NCI-H2107 (cell line): Measurements from ENCODE around the gene CD180.

Experiments
- DNase-seq: peaks from one replicate; lab custom pipeline; 2025; lab: John Stamatoyannopoulos, UW

The CD180 gene

DNA sequence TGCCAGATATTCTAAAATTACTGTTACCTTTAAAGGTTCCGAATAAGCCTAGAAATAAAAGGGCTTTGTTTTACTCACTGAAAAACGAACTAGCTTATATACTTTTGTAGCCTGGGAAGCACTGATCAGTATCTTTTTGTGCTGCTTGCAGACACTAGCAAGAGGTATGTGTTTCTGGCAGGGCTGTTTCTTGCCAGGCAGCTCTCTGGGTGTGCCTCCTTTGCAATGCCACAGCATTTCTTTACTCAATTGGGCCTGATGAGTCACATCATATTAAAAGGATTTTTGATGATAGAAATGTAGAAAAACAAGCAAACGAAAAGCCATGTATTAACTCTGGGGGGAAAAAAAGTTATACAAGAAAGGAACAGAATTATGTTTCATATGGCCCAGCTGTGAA is 35.6 kb downstream of the CD180 start:
- no peak for DNase-seq

DNA sequence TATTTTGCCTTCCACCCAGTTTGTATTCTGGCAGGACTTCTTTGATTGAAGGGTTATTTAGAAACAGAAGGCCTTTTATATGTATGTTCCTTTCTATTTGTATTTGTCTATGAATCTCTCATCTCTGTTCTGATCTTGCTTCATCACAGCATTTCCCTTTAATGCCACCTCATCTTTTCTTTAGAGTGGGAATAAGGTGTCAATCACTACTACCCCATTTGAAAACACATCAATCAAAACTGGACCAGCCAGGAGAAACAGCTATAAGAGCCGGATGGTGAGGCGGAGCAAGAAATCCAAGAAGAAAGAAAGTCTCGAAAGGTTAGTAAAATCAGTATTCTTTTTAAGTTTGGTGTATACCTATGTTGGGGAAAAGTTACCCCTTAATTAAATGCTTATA is 36.3 kb downstream of the CD180 start:
- no peak for DNase-seq

DNA sequence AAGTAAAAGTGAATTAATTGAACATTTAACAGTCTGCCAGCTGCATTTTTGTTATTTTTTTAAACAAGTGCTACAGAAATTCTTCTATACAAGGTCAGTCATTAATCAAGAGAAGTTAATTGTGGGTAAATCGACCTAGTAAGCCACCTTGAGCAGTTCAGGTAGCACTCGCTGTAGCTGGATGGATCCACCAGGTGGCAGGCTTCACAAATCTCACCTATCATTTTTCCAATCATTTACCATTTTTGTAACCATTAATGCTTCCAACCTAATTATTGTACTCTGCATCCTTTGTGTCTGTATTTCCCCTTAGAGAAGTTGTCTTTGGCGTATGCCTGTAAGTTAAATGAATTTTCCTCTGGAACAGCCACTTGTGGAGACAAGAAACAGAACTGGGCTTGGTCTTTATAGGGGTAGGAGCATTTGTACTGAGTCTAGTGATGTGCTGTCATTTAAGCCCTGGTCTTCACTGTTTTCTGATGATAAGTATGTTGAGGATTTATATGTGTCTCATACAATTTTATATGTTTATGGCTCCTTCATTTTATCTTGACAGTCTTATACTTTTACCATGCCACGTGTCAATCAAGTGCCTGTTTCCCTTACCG is 39.5 kb downstream of the CD180 start:
- DNase-seq, result no peak

DNA sequence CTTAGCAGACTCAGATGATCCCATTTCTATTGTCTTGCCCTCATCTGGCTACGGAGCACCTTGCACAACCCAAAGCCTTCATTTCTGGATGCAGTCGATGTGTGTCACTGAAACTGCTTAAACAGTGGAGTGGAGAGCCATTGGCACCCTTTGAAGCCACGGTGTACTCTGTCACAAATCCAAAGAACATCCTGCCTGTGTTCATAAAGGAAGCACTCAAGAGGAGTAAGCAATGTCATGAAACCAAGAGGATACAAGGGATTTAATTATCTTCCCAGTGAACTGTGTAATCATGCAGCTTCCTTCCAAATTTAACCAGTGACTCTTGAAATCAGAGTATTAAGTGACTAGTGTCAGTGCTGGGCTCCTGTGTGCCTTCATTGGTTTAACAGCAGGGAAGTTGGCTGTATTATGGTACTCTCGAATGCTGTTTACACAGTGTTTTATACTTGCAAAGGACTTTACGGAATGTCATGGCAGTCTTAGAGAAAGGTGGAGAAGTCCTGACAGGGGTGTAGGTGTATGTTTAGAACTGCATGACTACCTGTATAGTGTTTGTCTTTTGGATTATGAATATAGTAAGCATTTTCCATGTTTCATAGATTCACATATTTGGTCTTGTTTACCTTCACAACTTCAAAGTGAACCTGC is 41.9 kb downstream of the CD180 start:
- DNase-seq, result no peak

DNA sequence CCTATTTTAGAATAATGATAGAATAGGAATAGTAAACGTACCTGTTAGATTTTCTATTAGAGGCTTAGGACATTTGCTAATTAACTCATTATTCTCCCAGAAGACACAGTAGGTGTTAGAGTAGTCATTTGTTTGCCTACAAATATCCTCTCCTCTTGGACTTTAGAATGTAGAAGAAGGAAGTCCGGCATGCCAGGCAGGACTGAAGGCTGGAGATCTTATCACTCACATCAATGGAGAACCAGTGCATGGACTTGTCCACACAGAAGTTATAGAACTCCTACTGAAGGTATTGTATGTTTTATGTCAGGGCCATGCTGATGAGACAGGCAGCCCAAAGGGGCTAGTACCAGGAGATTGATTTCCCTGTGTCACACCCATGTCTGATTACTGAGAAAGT is 43.3 kb downstream of the CD180 start:
- no peak for DNase-seq

DNA sequence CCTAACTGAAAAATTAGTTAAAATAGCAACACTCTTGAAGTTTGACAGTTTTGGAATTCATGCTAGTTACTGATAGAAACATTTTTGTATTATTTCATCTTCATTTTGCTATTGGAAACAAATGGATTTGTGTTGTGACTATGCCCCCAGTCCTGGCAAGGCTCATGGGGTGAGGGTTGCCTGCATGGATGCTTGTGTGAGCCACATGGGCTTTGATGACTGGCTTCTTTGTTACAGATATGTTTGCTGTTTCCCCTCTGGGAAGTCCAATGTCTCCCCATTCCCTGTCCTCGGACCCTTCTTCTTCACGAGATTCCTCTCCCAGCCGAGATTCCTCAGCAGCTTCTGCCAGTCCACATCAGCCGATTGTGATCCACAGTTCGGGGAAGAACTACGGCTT is 44.2 kb downstream of the CD180 start:
- DNase-seq, result no peak

DNA sequence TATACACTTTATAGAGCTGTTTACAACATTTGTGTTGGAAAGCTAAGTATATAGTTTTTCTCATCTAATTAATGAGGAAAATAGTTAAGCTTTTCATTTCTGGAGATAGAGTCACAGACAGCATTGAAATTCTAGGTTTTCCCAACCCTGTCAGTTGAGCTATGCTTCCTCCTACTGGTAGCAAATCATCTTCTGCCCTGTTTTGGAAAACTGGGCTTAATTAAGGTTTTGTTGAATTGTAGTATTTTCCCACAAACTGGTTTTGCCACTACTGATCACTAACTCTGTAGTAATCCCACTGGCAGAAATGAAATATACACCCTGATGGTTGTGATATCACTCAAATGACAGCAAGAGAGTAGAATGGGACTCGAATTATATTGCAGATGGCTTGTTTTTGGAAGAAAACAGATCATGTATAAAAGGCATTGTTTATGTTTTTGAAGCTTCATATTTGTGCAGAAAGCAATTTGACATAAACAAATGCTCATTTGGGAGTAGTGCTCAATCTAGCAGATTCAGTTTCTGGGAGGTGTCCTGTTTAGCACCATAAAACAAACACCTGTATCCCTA is 46.6 kb downstream of the CD180 start:
- DNase-seq, result no peak

DNA sequence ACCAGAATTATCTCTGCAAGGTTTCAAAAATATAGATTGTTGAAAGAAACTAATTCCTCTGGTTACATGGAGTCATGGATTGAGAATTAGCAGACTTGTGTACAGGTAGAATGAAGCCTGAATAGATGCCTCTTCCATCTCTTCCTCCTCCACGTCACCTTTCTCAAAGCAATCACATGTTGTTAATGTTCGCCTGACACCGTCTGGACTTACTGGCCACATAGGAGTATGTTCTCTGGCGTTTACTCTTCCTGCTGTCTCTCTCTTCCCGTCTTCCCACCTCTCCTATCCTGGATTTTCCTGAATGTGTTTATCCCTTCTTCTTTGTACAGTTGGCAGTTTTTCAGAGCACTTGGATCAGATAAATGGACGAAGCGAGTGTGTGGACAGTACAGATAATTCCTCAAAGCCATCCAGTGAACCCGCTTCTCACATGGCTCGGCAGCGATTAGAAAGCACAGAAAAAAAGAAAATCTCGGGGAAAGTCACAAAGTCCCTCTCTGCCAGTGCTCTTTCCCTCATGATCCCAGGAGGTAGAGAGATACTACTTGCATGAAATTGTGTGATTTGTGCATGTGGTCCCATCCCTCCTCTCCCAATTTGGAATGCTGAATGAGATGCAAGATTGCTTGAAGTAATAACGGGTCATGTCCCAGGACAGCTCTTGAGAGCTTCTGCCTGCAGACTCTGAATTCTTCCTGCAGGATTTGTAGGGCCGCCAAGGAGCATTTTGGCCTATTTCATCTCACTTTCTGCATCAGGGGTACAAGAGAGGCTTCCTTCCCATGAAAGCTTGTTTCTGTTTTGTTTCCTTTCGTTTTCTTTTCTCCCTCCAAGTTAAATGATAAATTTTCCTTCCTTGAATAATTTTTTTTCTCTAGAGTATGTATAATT is 47.3 kb downstream of the CD180 start:
- DNase-seq, result no peak

DNA sequence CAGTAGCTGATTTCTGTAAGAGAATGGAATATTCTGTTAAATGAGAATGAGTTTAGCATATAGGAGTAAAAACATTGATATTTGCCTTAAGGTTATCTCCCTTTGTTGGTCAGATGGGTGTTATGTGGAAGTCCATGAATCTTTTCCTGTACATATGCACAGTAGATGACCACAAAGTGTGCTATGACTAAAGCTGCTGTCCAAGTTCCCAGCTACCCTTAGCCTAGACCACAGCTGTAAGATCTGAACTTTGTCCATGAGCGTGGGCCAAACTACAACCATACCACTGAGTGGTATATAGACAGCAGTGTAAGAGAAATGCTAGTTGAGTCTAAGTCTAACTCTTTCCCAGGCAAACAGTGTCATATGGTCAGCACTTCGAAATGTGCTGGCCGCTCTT is 48.8 kb downstream of the CD180 start:
- DNase-seq, result no peak

DNA sequence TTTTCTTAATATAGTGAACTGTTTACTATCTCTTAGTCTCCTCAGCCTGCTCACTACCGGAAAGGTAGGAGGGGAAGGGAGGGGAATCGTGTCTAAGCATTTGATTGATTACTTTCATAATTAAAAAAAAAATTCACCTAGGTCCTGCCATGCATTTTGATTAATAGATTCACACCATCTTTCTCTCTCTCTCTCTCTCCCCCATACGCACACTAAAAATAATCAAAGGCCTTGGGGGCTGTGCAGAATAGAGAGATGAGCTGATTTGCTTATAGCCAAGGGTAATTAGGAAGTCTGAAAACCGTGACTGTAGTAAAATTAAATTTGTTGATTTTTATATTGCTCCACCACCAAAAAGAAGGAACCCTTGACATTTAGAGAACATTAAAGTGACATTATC is 49.6 kb downstream of the CD180 start:
- DNase-seq, result no peak

DNA sequence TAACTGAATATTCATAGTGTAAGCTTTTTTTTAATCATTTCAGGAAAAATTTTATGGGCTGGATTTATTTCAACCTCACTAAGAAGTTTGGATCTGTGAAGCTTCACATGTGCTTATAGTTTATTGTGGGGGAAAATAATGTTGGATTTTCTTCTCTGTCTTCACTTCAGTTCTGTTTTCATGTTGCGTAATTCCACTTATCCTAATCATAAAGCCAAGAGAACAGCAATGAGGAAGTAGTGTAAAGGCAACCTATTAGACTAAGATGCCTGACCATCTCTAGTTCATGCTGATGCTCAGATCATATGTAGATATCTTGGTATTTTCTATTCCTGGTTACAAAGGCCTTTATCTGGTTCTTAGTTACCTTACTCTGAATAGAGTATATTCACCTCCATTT is 50.0 kb downstream of the CD180 start:
- DNase-seq, result no peak

DNA sequence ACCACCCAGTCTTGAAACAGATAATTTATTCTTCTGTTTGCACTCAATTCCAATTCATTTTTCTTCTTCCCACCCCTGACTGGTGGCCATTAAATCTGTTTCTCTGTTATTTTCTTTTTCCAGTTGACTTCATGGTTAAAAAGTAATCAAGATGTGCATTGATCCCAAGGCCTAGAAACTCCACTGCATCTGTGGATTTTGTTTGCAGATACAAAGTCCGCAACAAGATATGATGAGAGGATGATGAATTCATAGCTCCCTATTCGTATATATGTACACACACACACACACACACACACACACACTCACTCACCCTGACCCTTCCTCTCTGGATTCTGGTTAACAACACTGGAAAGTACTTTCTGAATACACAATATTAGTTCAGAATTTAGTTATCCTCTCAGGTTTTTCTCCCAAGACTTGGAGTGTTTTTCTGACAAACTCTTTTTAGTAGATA is 52.4 kb downstream of the CD180 start:
- DNase-seq, result no peak

DNA sequence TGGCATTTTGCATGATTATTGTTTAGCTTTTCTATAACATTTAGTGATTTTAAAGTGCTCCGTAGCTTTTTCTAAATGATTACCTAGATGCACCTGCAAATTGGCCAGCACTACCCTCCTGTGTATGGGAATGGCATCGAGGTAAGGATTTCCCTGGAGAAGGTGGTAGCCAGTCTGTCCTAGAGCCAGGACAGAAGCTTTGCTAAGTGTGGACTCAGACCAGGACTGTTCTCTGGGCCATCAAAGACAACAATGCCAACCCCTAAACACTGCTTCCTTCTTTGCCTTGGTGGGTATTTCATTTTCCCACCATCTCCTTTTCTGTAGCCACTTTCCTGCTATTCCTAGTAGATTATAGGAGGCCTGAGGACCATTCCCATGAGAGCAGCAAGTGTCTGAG is 53.0 kb downstream of the CD180 start:
- no peak for DNase-seq

DNA sequence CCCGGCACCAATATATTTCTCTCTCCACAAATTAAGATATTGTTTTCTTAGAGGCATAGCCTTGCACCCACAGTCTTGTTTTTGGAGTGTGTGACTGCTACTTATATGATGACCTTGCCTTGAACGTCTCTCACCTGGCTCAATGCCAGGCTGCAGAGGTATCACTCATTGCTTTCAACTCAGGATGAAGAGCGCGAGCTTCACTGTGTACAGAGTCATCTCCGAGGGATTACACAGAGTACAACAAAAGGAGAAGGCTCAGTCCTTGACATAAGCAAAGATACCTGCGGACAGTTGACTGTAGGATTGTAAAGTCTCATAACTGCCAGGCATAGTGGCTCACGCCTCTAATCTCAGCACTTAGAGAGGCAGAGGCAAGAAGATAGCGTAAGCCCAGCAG is 53.8 kb downstream of the CD180 start:
- DNase-seq, result no peak

DNA sequence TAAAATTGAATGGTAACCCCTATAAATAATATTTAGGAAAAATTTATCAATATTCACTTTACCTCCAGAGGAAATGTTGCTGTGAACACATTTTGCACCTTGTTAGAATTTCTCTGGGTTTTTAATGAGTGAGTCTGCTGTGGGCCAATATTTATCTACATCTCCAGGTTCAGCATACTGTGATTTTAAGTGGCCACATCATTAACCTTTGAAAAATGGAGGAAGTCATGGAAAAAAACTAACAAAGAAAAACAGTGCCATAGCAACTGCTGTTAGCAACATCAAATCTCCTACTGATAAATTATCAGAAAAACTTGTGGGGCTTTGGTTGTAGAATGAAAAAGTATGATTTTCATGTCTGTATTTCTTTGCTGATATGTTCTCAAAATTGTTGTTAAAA is 55.0 kb downstream of the CD180 start:
- no peak for DNase-seq

DNA sequence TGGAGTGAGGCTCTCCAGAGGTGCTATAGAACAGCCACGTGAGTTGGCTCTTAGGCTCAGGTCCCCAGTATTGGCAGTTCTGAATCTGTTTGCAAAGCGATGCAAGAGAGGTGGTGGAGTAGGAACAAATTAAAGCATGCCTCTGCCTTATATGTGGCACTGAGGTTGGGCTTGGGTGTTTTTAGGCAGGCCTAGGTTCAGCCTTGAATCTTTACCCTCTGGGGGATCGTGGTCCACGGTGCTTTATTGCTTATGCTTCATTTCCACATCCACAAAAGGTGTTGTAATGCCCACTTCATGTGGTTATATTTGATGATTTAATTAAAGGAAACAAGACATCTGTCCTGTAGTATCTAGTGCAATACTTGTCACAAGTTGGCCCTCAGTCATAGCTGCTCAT is 56.2 kb downstream of the CD180 start:
- no peak for DNase-seq

DNA sequence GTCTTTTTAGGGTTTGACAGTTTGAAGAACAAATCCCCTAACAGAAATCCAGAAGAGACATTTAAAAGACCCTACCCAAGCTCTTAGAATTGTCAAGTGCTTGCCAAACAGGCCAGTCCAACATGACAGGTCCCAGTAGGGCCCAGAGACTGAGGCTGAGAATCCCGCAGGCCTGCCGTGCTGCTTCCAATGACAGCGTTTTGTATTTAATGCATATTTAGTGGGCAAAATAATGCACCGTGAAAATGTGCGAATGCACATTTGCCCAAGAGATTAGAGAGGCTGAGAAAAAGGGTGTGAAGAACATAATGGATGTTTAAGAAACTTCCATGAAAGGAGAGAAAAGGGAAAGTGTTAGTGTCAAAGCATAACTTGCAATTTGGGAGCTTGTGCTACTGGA is 57.6 kb downstream of the CD180 start:
- no peak for DNase-seq

DNA sequence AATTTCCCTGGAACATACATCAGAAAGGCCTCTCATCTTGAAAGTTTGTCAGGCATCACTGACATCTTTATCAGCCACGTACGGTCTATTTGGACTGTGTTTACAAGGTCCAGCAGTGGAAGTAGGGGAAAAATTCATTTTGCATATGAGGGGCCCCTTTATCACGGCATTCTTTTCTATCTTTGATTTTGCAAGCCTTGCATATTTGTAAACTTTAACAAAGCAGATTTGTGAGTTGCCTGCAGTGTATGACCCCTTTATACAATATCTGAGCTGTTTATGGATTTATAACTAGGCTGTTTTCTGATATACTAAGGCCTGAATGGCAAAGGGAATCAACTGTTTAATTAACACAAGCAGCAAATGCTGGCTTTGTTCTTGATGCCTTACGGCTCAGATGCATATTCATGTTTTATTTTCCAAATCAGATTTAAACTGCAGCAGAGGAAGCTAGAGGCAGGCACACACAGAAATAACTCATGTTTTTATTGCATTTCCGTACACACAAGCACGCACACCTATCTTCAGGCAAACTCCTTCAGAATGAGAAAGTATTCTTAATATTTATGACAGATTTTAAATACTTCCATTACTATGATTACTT is 61.1 kb downstream of the CD180 start:
- no peak for DNase-seq

DNA sequence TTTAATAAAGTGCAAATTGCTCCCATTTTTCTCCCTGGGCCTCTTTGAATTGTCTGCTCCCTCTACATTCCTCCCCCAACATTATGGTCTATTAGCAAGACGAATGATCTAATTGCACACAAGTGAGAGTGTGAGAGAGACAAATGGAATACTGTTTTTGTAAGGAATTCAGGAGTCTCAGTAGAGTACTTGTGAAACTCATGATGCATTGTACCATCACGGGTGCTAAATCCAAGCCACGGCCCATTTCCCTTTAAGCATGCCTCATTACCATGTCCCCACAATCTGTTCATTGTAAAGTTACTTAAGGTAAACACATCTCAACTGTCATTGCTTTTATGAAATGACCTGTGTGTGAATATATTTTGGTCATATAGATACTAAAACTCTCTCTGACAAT is 62.8 kb downstream of the CD180 start:
- DNase-seq, result no peak

DNA sequence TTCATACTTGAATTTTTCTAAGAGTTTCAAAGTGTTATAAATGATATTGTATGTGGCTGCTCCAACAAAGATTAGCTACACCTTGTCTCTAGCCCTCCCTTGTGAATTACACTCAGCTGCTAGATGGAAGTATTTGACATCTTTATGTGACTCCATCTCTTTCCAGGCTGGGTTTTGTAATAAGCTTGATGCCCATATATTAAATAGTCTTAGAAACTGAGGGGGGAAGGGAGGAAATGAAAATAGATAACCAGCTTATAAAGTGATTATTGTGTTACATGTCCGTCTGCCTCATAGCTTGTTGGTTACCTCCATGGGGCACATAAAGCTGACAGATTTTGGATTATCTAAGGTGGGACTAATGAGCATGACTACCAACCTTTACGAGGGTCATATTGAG is 63.4 kb downstream of the CD180 start:
- no peak for DNase-seq

DNA sequence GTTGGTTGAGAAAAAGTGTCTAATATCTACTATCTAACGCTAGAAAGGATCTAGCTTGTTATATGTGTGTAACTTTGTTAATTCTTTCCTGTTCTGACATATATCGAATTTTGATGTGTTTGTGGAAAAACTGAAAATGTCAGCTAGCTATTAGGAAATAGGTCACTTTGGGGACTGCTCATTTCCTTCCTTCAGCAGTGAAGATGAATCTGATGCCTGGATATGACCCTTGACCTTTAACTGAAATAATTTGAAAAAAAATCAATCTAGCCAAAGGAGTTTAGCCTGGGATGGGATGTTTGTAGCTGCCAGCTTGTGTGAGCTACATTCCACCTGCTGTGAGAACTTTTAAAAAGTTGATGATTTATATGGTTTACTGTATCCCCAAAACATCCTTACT is 66.8 kb downstream of the CD180 start:
- DNase-seq, result no peak
